Measurements from ENCODE around the gene FMC1.

FMC1 gene

GRCh38 chr7:139384611-139385010 is 43.5 kb downstream of the FMC1 start:
- DNase-seq = no peak

- no peak for DNase-seq
Measured at GRCh38 chr7:139387594-139387993, 46.5 kb downstream of the FMC1 start.

- DNase-seq = no peak
Measured at GRCh38 chr7:139389091-139389490, 48.0 kb downstream of the FMC1 start.

- DNase-seq = no peak
Measured at GRCh38 chr7:139389774-139390173, 48.6 kb downstream of the FMC1 start.

- no peak for DNase-seq
Measured at GRCh38 chr7:139393621-139394211, 52.6 kb downstream of the FMC1 start.

GRCh38 chr7:139394540-139394939 is 53.4 kb downstream of the FMC1 start:
- DNase-seq = peak; percentile 20

Measured in activated CD4-positive, alpha-beta T cell treated with anti-CD3 and anti-CD28 coated beads, Interleukin-2, Interleukin-6, amounts not matched to agents 100 ng/mL and 50 ng/mL, durations not matched to agents 16 hours and 8 hours (primary cell).